T-helper 1 cell treated with Interleukin-12 subunit alpha and Interleukin-12 subunit beta and Interleukin-4 antibody, amounts not matched to agents 30 μg/mL and 1 μg/mL, for 36 hours (primary cell): Measurements from ENCODE around the gene HCRTR2.
"Not testable (repeated sequence)": the region's sequence is repeated elsewhere in the genome, so short reads cannot be mapped to it uniquely, and the experiment has no call there.

Source experiments
- H3K27ac Mint-ChIP-seq: one replicate; pipeline ENCODE4 v1.8.0; 2021; ENCODE audit warnings: mild to moderate bottlenecking, mixed read lengths
- H3K27me3 Mint-ChIP-seq: one replicate; pipeline ENCODE4 v1.8.0; 2021; ENCODE audit warnings: low read depth, mixed read lengths
- H3K36me3 Mint-ChIP-seq: one replicate; pipeline ENCODE4 v1.8.0; 2021; ENCODE audit warnings: low read depth, mixed read lengths
- H3K4me1 Mint-ChIP-seq: one replicate; pipeline ENCODE4 v1.8.0; 2021; ENCODE audit warnings: low read depth, mixed read lengths
- H3K4me3 Mint-ChIP-seq: one replicate; pipeline ENCODE4 v1.8.0; 2021; ENCODE audit warnings: mild to moderate bottlenecking, moderate library complexity, mixed read lengths
- H3K9me3 Mint-ChIP-seq: one replicate; pipeline ENCODE4 v1.8.0; 2021; ENCODE audit warnings: mixed read lengths

The HCRTR2 gene

GRCh38 chr6:55184782-55185530 lies 10.6 kb downstream of the HCRTR2 start:
- Mint-ChIP-seq H3K27me3 (no peaks in the 10 kb centered on the region), H3K27ac (no peak overlapping the region), H3K4me1 (no peaks in the 10 kb centered on the region), H3K4me3 (no peak overlapping the region), H3K9me3 (no peaks in the 10 kb centered on the region), H3K36me3 (no peaks in the 10 kb centered on the region)

- Mint-ChIP-seq H3K4me1 (no peaks in the 10 kb centered on the region), H3K27me3 (no peaks in the 10 kb centered on the region), H3K27ac (no peak overlapping the region), H3K9me3 (peaks cover 4% of the 10 kb centered on the region), H3K36me3 (no peaks in the 10 kb centered on the region), H3K4me3 (no peak overlapping the region)
Observed at GRCh38 chr6:55198715-55199114, 24.4 kb downstream of the HCRTR2 start.

DNA sequence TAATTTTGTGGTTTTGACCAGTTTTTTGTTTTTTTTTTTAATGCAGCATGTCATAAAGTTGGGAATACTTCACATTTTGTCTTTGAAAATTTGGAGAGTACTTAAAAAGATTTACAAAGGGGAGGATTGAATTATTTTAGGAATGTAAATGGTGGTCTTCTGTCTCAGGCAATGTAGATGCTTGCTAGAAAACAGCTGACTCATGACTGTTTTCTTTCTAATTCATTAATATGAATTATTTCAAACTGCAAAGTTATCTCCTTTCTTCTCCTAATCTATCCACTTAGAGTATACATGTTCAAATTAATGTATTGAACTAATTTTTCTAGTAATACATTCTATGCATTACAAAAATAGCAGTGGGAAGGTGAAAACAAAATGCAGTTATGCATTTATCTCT lies 24.9 kb downstream of the HCRTR2 start:
- H3K36me3 Mint-ChIP-seq = no peaks in the 10 kb centered on the region
- H3K9me3 Mint-ChIP-seq = peaks cover 4% of the 10 kb centered on the region
- H3K4me3 Mint-ChIP-seq = no peak overlapping the region
- no peaks in the 10 kb centered on the region for H3K4me1 Mint-ChIP-seq
- no peak overlapping the region for H3K27ac Mint-ChIP-seq
- no peaks in the 10 kb centered on the region for H3K27me3 Mint-ChIP-seq

DNA sequence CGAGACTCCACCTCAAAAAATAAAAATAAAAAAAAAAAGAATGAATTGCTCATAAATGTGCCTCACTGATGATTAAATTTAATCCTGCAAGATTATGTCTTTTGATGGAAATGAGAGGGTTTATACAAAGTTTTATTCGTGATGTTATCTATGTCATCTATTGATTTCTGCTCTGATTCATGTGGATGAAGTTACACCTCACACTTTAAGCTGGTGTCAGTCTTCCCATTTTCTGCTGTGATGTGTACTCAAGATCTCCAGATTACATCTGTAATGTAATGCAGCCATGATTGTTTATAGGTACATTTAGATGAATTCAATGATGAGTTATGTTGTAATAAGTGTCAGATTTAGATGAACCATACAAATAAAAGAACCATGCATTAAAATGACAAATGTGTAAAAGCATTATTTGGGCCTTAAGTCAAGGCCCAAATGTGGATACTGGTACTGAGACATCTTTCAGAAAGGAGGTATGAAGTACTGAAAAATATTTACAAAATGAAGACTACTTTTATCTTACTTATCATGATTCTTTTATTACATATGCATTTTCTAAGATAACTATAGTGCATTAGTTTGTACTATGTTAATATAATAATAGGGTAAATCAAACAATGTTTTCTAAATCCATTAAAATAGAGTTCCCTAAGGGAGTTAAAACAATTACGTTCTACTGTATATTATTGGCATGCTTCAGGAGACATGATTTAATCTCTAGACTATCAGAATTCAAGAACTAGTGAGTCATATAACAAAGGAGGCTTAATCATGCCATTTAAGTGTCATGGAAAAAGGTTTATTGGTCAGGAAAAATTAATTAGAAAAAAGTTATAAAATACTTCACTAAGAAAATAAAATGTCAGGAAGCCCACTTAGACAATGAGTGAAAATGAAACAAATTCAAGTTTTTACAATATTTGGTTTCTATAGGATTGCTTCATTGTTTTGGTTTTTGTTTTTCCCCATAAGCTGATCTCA lies 34.5 kb downstream of the HCRTR2 start:
- no peaks in the 10 kb centered on the region for H3K4me1 Mint-ChIP-seq
- no peaks in the 10 kb centered on the region for H3K27me3 Mint-ChIP-seq

GRCh38 chr6:55210952-55211351 lies 36.6 kb downstream of the HCRTR2 start:
- Mint-ChIP-seq H3K9me3 (no peaks in the 10 kb centered on the region), H3K27ac (no peak overlapping the region), H3K4me1 (no peaks in the 10 kb centered on the region), H3K36me3 (no peaks in the 10 kb centered on the region), H3K27me3 (no peaks in the 10 kb centered on the region), H3K4me3 (no peak overlapping the region)

More for the DNA sequence above, 34.5 kb downstream of the HCRTR2 start:
- Mint-ChIP-seq H3K9me3 (peaks cover 5% of the 10 kb centered on the region), H3K4me3 (no peak overlapping the region), H3K36me3 (no peaks in the 10 kb centered on the region), H3K27ac (no peak overlapping the region)

- Mint-ChIP-seq H3K27ac (no peak overlapping the region), H3K27me3 (no peaks in the 10 kb centered on the region), H3K4me3 (no peak overlapping the region), H3K4me1 (no peaks in the 10 kb centered on the region), H3K36me3 (no peaks in the 10 kb centered on the region), H3K9me3 (no peaks in the 10 kb centered on the region)
Observed at GRCh38 chr6:55212156-55212555, 37.8 kb downstream of the HCRTR2 start.

DNA sequence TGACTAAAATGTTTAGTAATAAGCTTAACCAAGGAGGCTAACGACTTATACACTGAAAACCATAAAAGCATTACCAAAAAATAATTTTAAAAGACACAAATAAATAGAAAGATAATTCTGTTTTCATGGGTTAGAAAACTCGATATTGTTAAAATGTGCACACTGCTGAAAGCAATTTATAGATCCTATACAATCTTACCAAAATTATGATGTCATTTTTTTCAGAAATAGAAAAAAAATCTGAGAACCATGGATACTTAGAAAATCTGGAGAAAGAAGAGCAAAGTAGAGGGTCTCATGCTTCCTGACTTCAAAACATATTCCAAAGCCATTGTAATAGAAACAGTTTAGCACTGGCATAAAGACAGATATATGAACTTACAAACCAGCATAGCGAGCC lies 46.6 kb downstream of the HCRTR2 start:
- H3K27me3 Mint-ChIP-seq = no peaks in the 10 kb centered on the region
- no peaks in the 10 kb centered on the region for H3K36me3 Mint-ChIP-seq

GRCh38 chr6:55227862-55228261 lies 53.5 kb downstream of the HCRTR2 start:
- peaks cover 4% of the 10 kb centered on the region for H3K9me3 Mint-ChIP-seq
- no peaks in the 10 kb centered on the region for H3K27me3 Mint-ChIP-seq
- no peaks in the 10 kb centered on the region for H3K36me3 Mint-ChIP-seq
- H3K4me3 Mint-ChIP-seq = no peak overlapping the region
- no peak overlapping the region for H3K27ac Mint-ChIP-seq
- H3K4me1 Mint-ChIP-seq = no peaks in the 10 kb centered on the region

More for the DNA sequence above, 46.6 kb downstream of the HCRTR2 start:
- peaks cover 4% of the 10 kb centered on the region for H3K9me3 Mint-ChIP-seq
- no peaks in the 10 kb centered on the region for H3K4me1 Mint-ChIP-seq
- H3K27ac Mint-ChIP-seq = no peak overlapping the region
- H3K4me3 Mint-ChIP-seq = no peak overlapping the region

DNA sequence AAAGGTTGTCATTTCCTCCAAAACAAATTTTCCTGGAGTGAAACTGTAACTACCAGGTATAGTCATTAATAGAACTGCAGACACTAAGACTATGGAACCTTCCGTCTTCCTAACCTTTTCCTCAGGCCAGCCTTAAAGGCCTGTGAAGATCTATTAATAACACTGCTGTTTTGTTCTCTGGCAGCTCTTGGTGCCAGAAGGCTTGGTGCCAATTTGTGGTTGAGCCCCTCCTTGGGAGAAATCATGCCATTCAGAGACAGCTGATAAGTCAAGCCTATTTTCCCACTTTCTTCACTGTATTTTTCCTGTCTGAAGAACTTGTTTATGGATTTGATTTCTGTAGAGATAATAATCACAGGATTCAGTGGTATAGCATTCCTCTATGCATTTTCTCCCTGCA lies 64.8 kb downstream of the HCRTR2 start:
- no peak overlapping the region for H3K27ac Mint-ChIP-seq
- no peaks in the 10 kb centered on the region for H3K9me3 Mint-ChIP-seq
- H3K27me3 Mint-ChIP-seq = no peaks in the 10 kb centered on the region
- H3K4me1 Mint-ChIP-seq = no peaks in the 10 kb centered on the region
- H3K4me3 Mint-ChIP-seq = no peak overlapping the region
- no peaks in the 10 kb centered on the region for H3K36me3 Mint-ChIP-seq

- not testable (repeated sequence) for H3K36me3 Mint-ChIP-seq, H3K27ac Mint-ChIP-seq, H3K4me1 Mint-ChIP-seq, H3K4me3 Mint-ChIP-seq, H3K27me3 Mint-ChIP-seq, H3K9me3 Mint-ChIP-seq
Observed at GRCh38 chr6:55240975-55241605, 66.8 kb downstream of the HCRTR2 start.

- H3K4me1 Mint-ChIP-seq = no peaks in the 10 kb centered on the region
- H3K27ac Mint-ChIP-seq = no peak overlapping the region
- no peaks in the 10 kb centered on the region for H3K9me3 Mint-ChIP-seq
- H3K4me3 Mint-ChIP-seq = no peak overlapping the region
- H3K36me3 Mint-ChIP-seq = no peaks in the 10 kb centered on the region
- no peaks in the 10 kb centered on the region for H3K27me3 Mint-ChIP-seq
Observed at GRCh38 chr6:55250400-55250799, 76.1 kb downstream of the HCRTR2 start.

- H3K27ac Mint-ChIP-seq = no peak overlapping the region
- H3K36me3 Mint-ChIP-seq = no peaks in the 10 kb centered on the region
- no peaks in the 10 kb centered on the region for H3K4me1 Mint-ChIP-seq
- no peaks in the 10 kb centered on the region for H3K27me3 Mint-ChIP-seq
- no peak overlapping the region for H3K4me3 Mint-ChIP-seq
- H3K9me3 Mint-ChIP-seq = no peaks in the 10 kb centered on the region
Observed at GRCh38 chr6:55255113-55255512, 80.8 kb downstream of the HCRTR2 start.

- no peaks in the 10 kb centered on the region for H3K9me3 Mint-ChIP-seq
- H3K27me3 Mint-ChIP-seq = no peaks in the 10 kb centered on the region
- no peaks in the 10 kb centered on the region for H3K4me1 Mint-ChIP-seq
- H3K4me3 Mint-ChIP-seq = no peak overlapping the region
- H3K36me3 Mint-ChIP-seq = no peaks in the 10 kb centered on the region
- H3K27ac Mint-ChIP-seq = no peak overlapping the region
Observed at GRCh38 chr6:55260181-55260580, 85.9 kb downstream of the HCRTR2 start.

DNA sequence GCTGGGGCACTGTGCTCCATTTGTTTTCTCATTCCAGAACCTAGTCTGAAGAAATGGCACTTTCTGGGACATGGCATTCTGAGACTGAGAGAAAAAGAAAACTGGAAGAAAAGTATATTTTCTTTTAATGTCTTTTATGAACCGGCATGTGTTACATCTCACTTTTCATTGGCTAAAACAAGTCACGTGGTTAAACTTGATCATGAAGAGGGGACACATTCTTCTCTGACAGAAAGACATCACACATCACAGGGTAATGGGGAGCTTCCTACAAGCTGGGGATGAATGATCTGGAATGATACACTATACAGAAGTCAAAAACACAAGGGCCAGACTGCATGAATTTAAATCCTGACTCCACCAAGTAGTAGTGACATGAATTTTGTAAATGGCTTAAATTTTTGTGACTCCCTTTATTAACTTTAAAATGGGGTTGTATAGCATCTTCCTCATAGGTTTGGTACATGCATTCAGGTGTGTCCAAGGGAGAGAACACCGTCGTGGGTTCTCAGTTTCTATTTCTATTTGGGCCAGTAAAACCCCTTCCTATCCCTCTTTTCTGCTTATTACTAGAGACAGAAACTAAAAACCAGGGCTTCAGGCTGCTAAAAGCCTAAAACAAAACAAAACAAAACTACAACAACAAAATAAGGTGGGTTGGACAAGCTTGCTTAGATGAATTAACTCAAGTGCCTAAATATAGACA lies 91.2 kb downstream of the HCRTR2 start:
- no peaks in the 10 kb centered on the region for H3K36me3 Mint-ChIP-seq
- no peaks in the 10 kb centered on the region for H3K4me1 Mint-ChIP-seq
- H3K9me3 Mint-ChIP-seq = no peaks in the 10 kb centered on the region
- H3K27ac Mint-ChIP-seq = no peak overlapping the region
- no peak overlapping the region for H3K4me3 Mint-ChIP-seq
- no peaks in the 10 kb centered on the region for H3K27me3 Mint-ChIP-seq
